Effector memory CD4-positive, alpha-beta T cell (primary cell): ENCODE data around the gene WDR49.
"Not testable (repeated sequence)": the region's sequence is repeated elsewhere in the genome, so short reads cannot be mapped to it uniquely, and the experiment has no call there.

Experiments used
- DNase-seq, 3 donors: peaks; one replicate each; pipeline ENCODE4 v3.0.0-alpha.2; 2020
- H3K27ac ChIP-seq: 2 replicates; pipeline ENCODE4 v1.7.0; 2013; ENCODE audit warnings: mild to moderate bottlenecking, low read length, moderate library complexity; ENCODE audit not compliant: insufficient read depth, poor library complexity, severe bottlenecking
- H3K27me3 ChIP-seq: replicated peaks from 2 replicates; pipeline ENCODE4 v1.7.0; 2013; ENCODE audit warnings: mild to moderate bottlenecking, low read length; ENCODE audit not compliant: insufficient read depth, control insufficient read depth, poor library complexity, severe bottlenecking
- H3K36me3 ChIP-seq: 2 replicates; pipeline ENCODE4 v1.7.0; 2013; ENCODE audit warnings: mild to moderate bottlenecking, low read length, moderate library complexity; ENCODE audit not compliant: control insufficient read depth, insufficient read depth
- H3K4me1 ChIP-seq: 2 replicates; pipeline ENCODE4 v1.7.0; 2013; ENCODE audit warnings: low read length, mild to moderate bottlenecking; ENCODE audit not compliant: control insufficient read depth, insufficient read depth, poor library complexity, severe bottlenecking
- H3K4me3 ChIP-seq: 2 replicates; pipeline ENCODE4 v1.7.0; 2013; ENCODE audit warnings: low read length, low read depth, mild to moderate bottlenecking; ENCODE audit not compliant: insufficient read depth, poor library complexity, severe bottlenecking
- H3K9me3 ChIP-seq: 2 replicates; pipeline ENCODE4 v1.7.0; 2013; ENCODE audit warnings: mild to moderate bottlenecking, low read length, moderate library complexity; ENCODE audit not compliant: control insufficient read depth

The WDR49 gene

DNA sequence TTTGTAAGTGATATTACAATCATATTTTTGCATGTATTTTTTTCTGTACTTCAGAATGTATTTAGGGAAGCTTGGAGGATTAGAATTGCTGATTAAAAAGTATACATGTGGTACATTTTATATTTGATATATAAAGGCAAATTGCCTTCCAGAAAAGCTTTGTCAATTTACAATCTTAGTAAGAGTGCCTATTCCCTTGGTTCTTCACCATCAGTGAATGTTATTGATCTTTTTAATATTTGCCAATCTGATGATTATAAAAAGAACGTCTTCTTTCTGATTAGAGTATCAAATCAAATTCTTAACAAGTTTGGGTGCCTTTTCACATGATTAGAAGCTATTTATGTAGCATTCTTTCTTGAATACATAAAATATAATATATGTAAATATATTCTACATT, 9.1 kb downstream of the WDR49 start:
- Histone ChIP-seq H3K9me3 (no peaks in the 10 kb centered on the region), H3K4me3 (no peak overlapping the region), H3K27me3 (no peaks in the 10 kb centered on the region), H3K27ac (no peak overlapping the region), H3K4me1 (no peaks in the 10 kb centered on the region), H3K36me3 (no peaks in the 10 kb centered on the region)
- DNase-seq, result no peak

DNA sequence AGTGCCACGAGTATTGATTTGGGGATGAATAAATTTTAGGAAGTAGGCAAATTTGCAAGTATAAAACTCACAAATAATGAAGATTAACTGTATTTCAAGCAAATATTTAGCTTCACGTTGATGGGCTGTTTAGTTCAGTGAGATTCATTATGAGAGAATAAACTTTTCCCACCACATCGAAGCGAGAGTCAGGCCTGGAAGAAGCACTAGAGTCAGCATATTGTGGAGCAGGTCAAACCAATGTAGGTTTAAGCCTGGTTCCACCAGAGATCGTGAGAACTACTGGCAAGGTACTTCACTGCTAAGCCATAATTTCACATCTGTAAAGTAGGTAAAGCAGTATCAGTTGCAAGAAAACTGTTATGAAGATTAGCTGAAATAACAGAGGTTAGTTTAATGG, 22.3 kb downstream of the WDR49 start:
- H3K36me3 ChIP-seq, result no peaks in the 10 kb centered on the region
- no peaks in the 10 kb centered on the region for H3K4me1 ChIP-seq
- H3K27me3 ChIP-seq, result no peaks in the 10 kb centered on the region
- no peak overlapping the region for H3K4me3 ChIP-seq
- no peak for DNase-seq
- no peak overlapping the region for H3K27ac ChIP-seq
- no peaks in the 10 kb centered on the region for H3K9me3 ChIP-seq

DNA sequence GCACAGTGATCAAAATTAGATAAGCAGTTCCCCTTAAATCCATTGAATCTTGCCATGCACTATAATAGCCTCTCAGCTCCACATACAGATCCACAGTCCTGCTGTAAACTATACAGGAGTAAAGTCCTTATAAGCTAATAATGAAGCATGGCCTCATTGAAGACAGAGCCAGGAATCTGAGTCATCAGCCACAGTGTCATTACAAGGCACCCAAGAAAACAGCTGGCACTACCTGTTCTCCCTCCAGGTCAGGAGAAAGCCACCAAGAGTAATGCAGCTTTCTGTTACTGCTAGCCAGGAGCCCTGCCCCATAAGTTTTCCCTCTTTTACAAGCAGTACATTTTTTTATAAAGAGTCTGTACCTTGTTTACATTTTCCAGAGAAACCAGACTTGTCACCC, 27.3 kb downstream of the WDR49 start:
- Histone ChIP-seq H3K4me1 (no peaks in the 10 kb centered on the region), H3K9me3 (no peaks in the 10 kb centered on the region), H3K36me3 (no peaks in the 10 kb centered on the region), H3K4me3 (no peak overlapping the region), H3K27ac (no peak overlapping the region), H3K27me3 (no peaks in the 10 kb centered on the region)
- no peak for DNase-seq

DNA sequence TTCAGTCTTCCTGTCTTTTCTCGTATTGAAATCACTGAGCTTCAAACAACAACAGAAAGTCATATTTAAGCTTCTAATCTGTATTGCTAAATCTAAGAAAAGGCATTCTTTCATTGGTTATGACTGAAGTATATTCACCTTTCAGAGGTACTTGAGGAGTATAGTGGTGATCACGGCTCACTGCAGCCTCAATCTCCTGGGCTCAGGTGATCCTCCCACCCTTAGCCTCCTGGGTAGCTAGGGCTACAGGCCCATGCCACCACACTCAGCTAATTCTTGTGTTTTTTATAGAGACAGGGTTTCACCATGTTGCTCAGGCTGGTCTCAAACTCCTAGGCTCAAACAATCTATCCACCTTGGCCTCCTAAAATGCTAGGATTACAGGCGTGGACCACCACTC, 38.7 kb downstream of the WDR49 start:
- Histone ChIP-seq H3K27me3 (no peaks in the 10 kb centered on the region), H3K4me3 (no peak overlapping the region), H3K36me3 (no peaks in the 10 kb centered on the region), H3K9me3 (no peaks in the 10 kb centered on the region), H3K27ac (no peak overlapping the region), H3K4me1 (no peaks in the 10 kb centered on the region)
- no peak for DNase-seq

- H3K9me3 ChIP-seq, H3K27ac ChIP-seq, H3K36me3 ChIP-seq, H3K4me3 ChIP-seq, H3K4me1 ChIP-seq, H3K27me3 ChIP-seq, DNase-seq: not testable (repeated sequence)
These were observed 39.5 kb downstream of the WDR49 start for GRCh38 chr3:167614196-167614595.

GRCh38 chr3:167611718-167612117, 42.0 kb downstream of the WDR49 start:
- no peak for DNase-seq
- Histone ChIP-seq H3K27me3 (no peaks in the 10 kb centered on the region), H3K27ac (no peak overlapping the region), H3K9me3 (no peaks in the 10 kb centered on the region), H3K36me3 (no peaks in the 10 kb centered on the region), H3K4me3 (no peak overlapping the region), H3K4me1 (no peaks in the 10 kb centered on the region)

GRCh38 chr3:167609156-167609555, 44.6 kb downstream of the WDR49 start:
- no peak for DNase-seq
- H3K9me3 ChIP-seq, result no peaks in the 10 kb centered on the region
- no peaks in the 10 kb centered on the region for H3K36me3 ChIP-seq
- H3K4me3 ChIP-seq, result no peak overlapping the region
- H3K4me1 ChIP-seq, result no peaks in the 10 kb centered on the region
- H3K27ac ChIP-seq, result no peak overlapping the region
- no peaks in the 10 kb centered on the region for H3K27me3 ChIP-seq

- H3K4me1 ChIP-seq, result no peaks in the 10 kb centered on the region
- no peak overlapping the region for H3K27ac ChIP-seq
- H3K27me3 ChIP-seq, result no peaks in the 10 kb centered on the region
- no peaks in the 10 kb centered on the region for H3K36me3 ChIP-seq
- no peak for DNase-seq
- no peaks in the 10 kb centered on the region for H3K9me3 ChIP-seq
- no peak overlapping the region for H3K4me3 ChIP-seq
These were observed 46.9 kb downstream of the WDR49 start for GRCh38 chr3:167606836-167607235.

- no peaks in the 10 kb centered on the region for H3K36me3 ChIP-seq
- DNase-seq, result no peak
- no peak overlapping the region for H3K27ac ChIP-seq
These were observed 47.9 kb downstream of the WDR49 start for GRCh38 chr3:167605871-167606270.

DNA sequence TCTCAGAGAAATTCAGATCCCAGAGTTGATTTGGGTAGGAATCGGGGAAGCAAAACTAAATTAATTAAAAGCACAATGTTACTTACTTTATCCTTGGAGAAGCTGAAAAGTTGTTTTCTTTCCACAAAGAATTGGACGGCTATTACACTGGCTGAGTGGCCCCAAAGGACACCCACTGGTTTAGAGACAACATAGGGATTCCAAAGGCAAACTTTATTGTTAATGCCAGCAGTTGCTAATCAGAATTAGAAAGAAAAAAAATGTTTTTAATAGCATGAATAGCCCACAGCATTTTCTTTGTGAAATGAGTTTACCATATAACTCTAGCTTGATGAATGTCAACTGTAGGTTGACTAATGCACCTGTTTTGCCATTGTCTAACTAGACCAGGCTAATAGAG, 51.7 kb downstream of the WDR49 start:
- no peak overlapping the region for H3K4me3 ChIP-seq
- no peak overlapping the region for H3K27ac ChIP-seq
- H3K4me1 ChIP-seq, result no peaks in the 10 kb centered on the region
- H3K9me3 ChIP-seq, result no peaks in the 10 kb centered on the region
- no peaks in the 10 kb centered on the region for H3K36me3 ChIP-seq
- DNase-seq, result no peak
- H3K27me3 ChIP-seq, result no peaks in the 10 kb centered on the region

More at GRCh38 chr3:167605871-167606270, 47.9 kb downstream of the WDR49 start:
- Histone ChIP-seq H3K4me1 (no peaks in the 10 kb centered on the region), H3K4me3 (no peak overlapping the region), H3K27me3 (no peaks in the 10 kb centered on the region), H3K9me3 (no peaks in the 10 kb centered on the region)

- Histone ChIP-seq H3K27ac (no peak overlapping the region), H3K36me3 (no peaks in the 10 kb centered on the region), H3K4me1 (no peaks in the 10 kb centered on the region), H3K4me3 (no peak overlapping the region), H3K27me3 (no peaks in the 10 kb centered on the region), H3K9me3 (no peaks in the 10 kb centered on the region)
- no peak for DNase-seq
These were observed 66.1 kb downstream of the WDR49 start for GRCh38 chr3:167587651-167588050.
